B cell (primary cell): ENCODE data around the gene NAT14. TPM values are rescaled to one million over a fixed set of nuclear protein-coding genes. Genes with fewer than 3 reads are reported as not detected.

Source experiments
- ATAC-seq: fragments of 200-7000 bp; cut with Tn5 transposase; one replicate; pipeline ENCODE4 v1.10.0; 2021; ENCODE audit warnings: low read depth, mild to moderate bottlenecking, moderate number of reproducible peaks, moderate library complexity
- CTCF ChIA-PET: fragments of 350-600 bp; sonication (Branson Sonifier 250); formaldehyde crosslinking; loops from one replicate; lab custom pipeline; 2021; ENCODE audit warnings: antibody characterized with exemption, inconsistent platforms; lab: Charles Lee
- POLR2A ChIA-PET: fragments of 350-600 bp; sonication (Branson Sonifier 250); formaldehyde crosslinking; loops from one replicate; lab custom pipeline; 2021; ENCODE audit warnings: antibody characterized with exemption; lab: Charles Lee
- DNase-seq: peaks from one replicate; pipeline ENCODE4 v3.0.0; 2013
- H2AFZ ChIP-seq: 2 replicates; pipeline ENCODE4 v1.6.1; 2012; ENCODE audit warnings: mild to moderate bottlenecking, low read depth, low read length; ENCODE audit not compliant: insufficient read depth, poor library complexity, severe bottlenecking
- H3K27ac ChIP-seq, 2 donors: 1 replicate in 1 of 2; 2 replicates in 1 of 2; pipeline ENCODE4 v1.5.1; 2012 to 2013; ENCODE audit warnings: low read length in 2 of 2, mild to moderate bottlenecking in 2 of 2, moderate library complexity in 1 of 2
- H3K27me3 ChIP-seq, 4 experiments: fragments of 200-600 bp in 1 of 4; sonication (generic) in 1 of 4; replicated peaks in 1 of 4; 1 replicate in 2 of 4; 2 replicates in 2 of 4; pipeline versions ENCODE4 v1.6.1 to v1.7.0; 2013 to 2016; ENCODE audit warnings: low read length in 3 of 4, mild to moderate bottlenecking in 2 of 4, mixed read lengths in 1 of 4, moderate library complexity in 1 of 4; ENCODE audit not compliant: insufficient read depth in 4 of 4, control insufficient read depth in 3 of 4; ENCODE audit errors: control extremely low read depth in 1 of 4
- H3K36me3 ChIP-seq, 2 experiments: replicated peaks in 1 of 2; 1 replicate in 1 of 2; 2 replicates in 1 of 2; pipeline versions ENCODE4 v1.6.1 to v1.7.1; 2013; ENCODE audit warnings: low read length in 1 of 2; ENCODE audit not compliant: insufficient read depth in 2 of 2, control insufficient read depth in 1 of 2; ENCODE audit errors: control extremely low read depth in 1 of 2, extremely low read depth in 1 of 2
- H3K4me1 ChIP-seq, 2 donors: fragments of 200-600 bp in 1 of 2; sonication (generic) in 1 of 2; 1 replicate in 1 of 2; 2 replicates in 1 of 2; pipeline versions ENCODE4 v1.5.1 to v1.6.1; 2013 to 2017; ENCODE audit warnings: low read length in 2 of 2; ENCODE audit not compliant: control insufficient read depth in 2 of 2, insufficient read depth in 2 of 2
- H3K4me2 ChIP-seq: replicated peaks from 2 replicates; pipeline ENCODE3; 2012; ENCODE audit warnings: mild to moderate bottlenecking, low read depth, low read length; ENCODE audit not compliant: poor library complexity, severe bottlenecking
- H3K4me3 ChIP-seq, 5 experiments: fragments of 200-600 bp in 1 of 5; sonication (generic) in 1 of 5; 1 replicate in 3 of 5; 2 replicates in 2 of 5; pipeline versions ENCODE4 v1.5.1 to v1.7.0; 2011 to 2016; ENCODE audit warnings: low read length in 4 of 5, mild to moderate bottlenecking in 4 of 5, low read depth in 2 of 5, control low read depth in 1 of 5, moderate library complexity in 1 of 5; ENCODE audit not compliant: insufficient read depth in 1 of 5; ENCODE audit errors: control extremely low read depth in 1 of 5, extremely low read depth in 1 of 5
- H3K79me2 ChIP-seq: fragments of 200-600 bp; sonication (generic); one replicate; pipeline ENCODE4 v1.6.0; 2016; ENCODE audit warnings: low read length; ENCODE audit not compliant: control insufficient read depth, insufficient read depth
- H3K9ac ChIP-seq: fragments of 200-600 bp; sonication (generic); 2 replicates; pipeline ENCODE4 v1.6.1; 2017; ENCODE audit warnings: mild to moderate bottlenecking, low read length, moderate library complexity
- H3K9me3 ChIP-seq, 3 donors: one replicate each; pipeline versions ENCODE4 v1.6.1 to v1.7.1; 2013; ENCODE audit warnings: low read length in 2 of 3; ENCODE audit not compliant: control insufficient read depth in 2 of 3, insufficient read depth in 1 of 3; ENCODE audit errors: control extremely low read depth in 1 of 3
- H4K20me1 ChIP-seq: 2 replicates; pipeline ENCODE4 v1.6.0; 2012; ENCODE audit warnings: mild to moderate bottlenecking, low read length; ENCODE audit not compliant: insufficient read depth, control insufficient read depth, poor library complexity, severe bottlenecking
- H3K27ac Mint-ChIP-seq: one replicate; pipeline ENCODE4 v1.8.0; 2021; ENCODE audit warnings: mixed read lengths
- H3K27me3 Mint-ChIP-seq: one replicate; pipeline ENCODE4 v1.8.0; 2021; ENCODE audit warnings: mixed read lengths
- H3K4me1 Mint-ChIP-seq: one replicate; pipeline ENCODE4 v1.8.0; 2021; ENCODE audit warnings: mixed read lengths
- H3K4me3 Mint-ChIP-seq: one replicate; pipeline ENCODE4 v1.8.0; 2021; ENCODE audit warnings: mixed read lengths
- H3K9me3 Mint-ChIP-seq: one replicate; pipeline ENCODE4 v1.8.0; 2022; ENCODE audit warnings: mixed read lengths; ENCODE audit not compliant: insufficient read depth
- CTCF ChIP-seq: fragments of 200-600 bp; IDR thresholded peaks from one replicate; pipeline ENCODE4 v1.8.0; 2022; ENCODE audit warnings: antibody characterized with exemption, mild to moderate bottlenecking
- EZH2 ChIP-seq: IDR thresholded peaks from 2 replicates; pipeline ENCODE4 v1.6.1; 2012; ENCODE audit warnings: borderline replicate concordance, low read depth, mild to moderate bottlenecking, moderate library complexity, low read length; ENCODE audit not compliant: insufficient read depth, poor library complexity, severe bottlenecking
- WGBS: methylation state at CpG from one replicate; pipeline ENCODE4 v1.1.5; 2013; ENCODE audit warnings: missing lambda C conversion rate; ENCODE audit not compliant: insufficient coverage; 5-methylcytosine and 5-hydroxymethylcytosine counted together
- intact Hi-C: fragments of 100-400 bp; cut with micrococcal nuclease; formaldehyde crosslinking; loops from one replicate; pipeline ENCODE4 v1.10.0; 2022
- polyA plus RNA-seq: library from polyadenylated mRNA; depleted of rRNA; stranded (reverse); fragments of >200 nt; gene quantifications from 2 replicates; pipeline ENCODE4 v1.2.3, GENCODE V29; 2012
- total RNA-seq, 2 donors: library from RNA; stranded (reverse); fragments of 120-200 nt in 1 of 2; gene quantifications; 1 replicate in 1 of 2; 2 replicates in 1 of 2; pipeline versions ENCODE4 v1.2.3 to v1.2.4, GENCODE V29; 2013 to 2022

Gene NAT14
- total and polyA plus RNA-seq, 2 donors (not counting 1 experiment from before 2014, with no cell fraction given): 10.7 to 15.1 TPM

- no peak within 1 kb of the TSS for H2AFZ ChIP-seq
- no peak within 1 kb of the TSS for H3K4me3 ChIP-seq
- POLR2A ChIA-PET: no interaction called here
- H3K27ac ChIP-seq: no peak within 1 kb of the TSS
- peaks cover 22% of the 10 kb centered on the region for H3K4me1 Mint-ChIP-seq
- ATAC-seq (no peak), DNase-seq (no peak)
- intact Hi-C loops: loop anchor here (5.0 kb wide), 1 partner anchor 57 kb away; the partner anchor contains the start of gene UBE2S
- CTCF ChIA-PET: no interaction called here
- no peaks in the 10 kb centered on the region for H3K27me3 Mint-ChIP-seq
- no peaks in the 10 kb centered on the region for H3K79me2 ChIP-seq
- H3K9ac ChIP-seq: no peak within 1 kb of the TSS
- no peak within 1 kb of the TSS for H3K4me3 Mint-ChIP-seq
- WGBS: 83% methylated on average over 7 of the region's 14 CpGs
- no peaks in the 10 kb centered on the region for H3K36me3 ChIP-seq
- H3K9me3 Mint-ChIP-seq: no peaks in the 10 kb centered on the region
- no peak within 1 kb of the TSS for H3K27ac Mint-ChIP-seq
- no peak within 1 kb of the TSS for H3K4me2 ChIP-seq
- no peaks in the 10 kb centered on the region for H4K20me1 ChIP-seq
- no peak for TF ChIP-seq EZH2
- TF ChIP-seq CTCF: no peak
- peaks cover 0 to 3% (median 0%) of the 10 kb centered on the region in 3 donors for H3K9me3 ChIP-seq
- no peaks in the 10 kb centered on the region for H3K27me3 ChIP-seq
- peaks cover 14 to 20% of the 10 kb centered on the region in 2 donors for H3K4me1 ChIP-seq
Observed at GRCh38 chr19:55464662-55465054, 20.3 kb upstream of the NAT14 start, which contains the start of gene C19orf85. Gene C19orf85, minus strand, starts transcription at chr19:55464751. Its CDS starts 197 bp downstream, at chr19:55464554.

GRCh38 chr19:55465460-55466240 lies 19.3 kb upstream of the NAT14 start:
- POLR2A ChIA-PET: no interaction called here
- intact Hi-C loops: no loop called here
- H3K27ac Mint-ChIP-seq: no peak overlapping the region

More at GRCh38 chr19:55465460-55466240, 19.3 kb upstream of the NAT14 start:
- Histone ChIP-seq H3K36me3 (no peaks in the 10 kb centered on the region), H2AFZ (no peak overlapping the region), H3K9ac (no peak overlapping the region), H3K9me3 (peaks cover 0 to 3% (median 0%) of the 10 kb centered on the region in 3 donors), H3K4me1 (peaks cover 13 to 19% of the 10 kb centered on the region in 2 donors), H3K27me3 (no peaks in the 10 kb centered on the region), H3K4me2 (no peak overlapping the region), H4K20me1 (no peaks in the 10 kb centered on the region), H3K4me3 (no peak overlapping the region), H3K27ac (no peak overlapping the region), H3K79me2 (no peaks in the 10 kb centered on the region)
- Mint-ChIP-seq H3K4me1 (peaks cover 16% of the 10 kb centered on the region), H3K27me3 (no peaks in the 10 kb centered on the region), H3K9me3 (no peaks in the 10 kb centered on the region), H3K4me3 (no peak overlapping the region)
- WGBS: 94% methylated on average over 7 of the region's 11 CpGs
- CTCF ChIA-PET: interaction anchor here (2.0 to 4.1 kb wide), 5 partner anchors 11 to 166 kb away, joined by 5 to 70 read pairs (median 34); partner anchors contain the start of genes SSC5D, ZNF628 and ZNF865
- ATAC-seq (no peak), DNase-seq (no peak)
- TF ChIP-seq CTCF (no peak), EZH2 (no peak)
